Gastroesophageal sphincter (tissue), 3 donors: ENCODE measurements around the gene LRRC26.

ENCODE experiments used
- EP300 ChIP-seq: sonication (generic); formaldehyde crosslinking; IDR thresholded peaks from one replicate; pipeline ENCODE4 v1.6.1; 2017; ENCODE audit warnings: antibody characterized with exemption, mild to moderate bottlenecking
- POLR2A ChIP-seq, 2 donors: fragments of 450-650 bp; IDR thresholded peaks; one replicate each; pipeline ENCODE4 v1.6.1; 2017; ENCODE audit warnings: antibody characterized with exemption in 2 of 2, mild to moderate bottlenecking in 2 of 2, moderate library complexity in 1 of 2
- POLR2AphosphoS5 ChIP-seq: sonication (generic); formaldehyde crosslinking; IDR thresholded peaks from one replicate; pipeline ENCODE4 v1.6.1; 2017; ENCODE audit warnings: antibody characterized with exemption
- TF ChIP-seq, protein P1 (sequence below), 4 experiments: fragments of 200-600 bp in 2 of 4; fragments of 450-650 bp in 2 of 4; sonication (generic) in 1 of 4; IDR thresholded peaks; one replicate each; pipeline ENCODE4 v1.5.1; 2017 to 2019; ENCODE audit warnings: antibody characterized with exemption in 4 of 4, mild to moderate bottlenecking in 2 of 4, moderate library complexity in 2 of 4

DNA sequence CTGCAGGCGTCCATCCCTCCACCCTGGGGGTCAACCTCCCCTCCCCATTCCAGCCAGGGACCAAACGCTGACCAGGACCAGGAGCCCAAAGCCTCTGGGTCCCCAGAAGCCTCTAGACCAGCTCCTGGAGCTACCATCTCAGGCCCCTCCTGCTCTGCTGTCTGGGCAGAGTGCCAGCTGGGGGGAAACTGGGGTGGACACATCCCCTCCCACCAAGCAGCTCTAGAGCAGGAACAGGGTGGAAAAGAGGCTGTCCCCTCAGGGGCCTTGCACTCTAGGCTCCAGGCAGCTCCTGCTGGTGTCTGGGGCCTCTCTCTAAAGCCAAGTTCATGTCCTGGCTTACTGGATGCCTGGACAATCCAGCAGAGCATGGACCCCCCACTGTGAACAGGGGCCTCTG is 23.0 kb upstream of the LRRC26 start:
- TF ChIP-seq POLR2AphosphoS5, result no peak
- TF ChIP-seq, protein P1, sequence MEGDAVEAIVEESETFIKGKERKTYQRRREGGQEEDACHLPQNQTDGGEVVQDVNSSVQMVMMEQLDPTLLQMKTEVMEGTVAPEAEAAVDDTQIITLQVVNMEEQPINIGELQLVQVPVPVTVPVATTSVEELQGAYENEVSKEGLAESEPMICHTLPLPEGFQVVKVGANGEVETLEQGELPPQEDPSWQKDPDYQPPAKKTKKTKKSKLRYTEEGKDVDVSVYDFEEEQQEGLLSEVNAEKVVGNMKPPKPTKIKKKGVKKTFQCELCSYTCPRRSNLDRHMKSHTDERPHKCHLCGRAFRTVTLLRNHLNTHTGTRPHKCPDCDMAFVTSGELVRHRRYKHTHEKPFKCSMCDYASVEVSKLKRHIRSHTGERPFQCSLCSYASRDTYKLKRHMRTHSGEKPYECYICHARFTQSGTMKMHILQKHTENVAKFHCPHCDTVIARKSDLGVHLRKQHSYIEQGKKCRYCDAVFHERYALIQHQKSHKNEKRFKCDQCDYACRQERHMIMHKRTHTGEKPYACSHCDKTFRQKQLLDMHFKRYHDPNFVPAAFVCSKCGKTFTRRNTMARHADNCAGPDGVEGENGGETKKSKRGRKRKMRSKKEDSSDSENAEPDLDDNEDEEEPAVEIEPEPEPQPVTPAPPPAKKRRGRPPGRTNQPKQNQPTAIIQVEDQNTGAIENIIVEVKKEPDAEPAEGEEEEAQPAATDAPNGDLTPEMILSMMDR (IDR thresholded peaks at IDR 0.05), result no peak
- no peak for TF ChIP-seq POLR2A (IDR thresholded peaks at IDR 0.05)
- TF ChIP-seq EP300, result no peak
